Activated naive CD4-positive, alpha-beta T cell treated with anti-CD3 and anti-CD28 coated beads, Interleukin-2, amount 50 U/mL, for 24 hours (primary cell): ENCODE data around the gene TBC1D24.
"Not testable (repeated sequence)": the region's sequence is repeated elsewhere in the genome, so short reads cannot be mapped to it uniquely, and the experiment has no call there.

ENCODE experiments used
- H3K27ac Mint-ChIP-seq: one replicate; pipeline ENCODE4 v1.8.0; 2021; ENCODE audit warnings: mild to moderate bottlenecking, mixed read lengths
- H3K27me3 Mint-ChIP-seq: one replicate; pipeline ENCODE4 v1.8.0; 2021; ENCODE audit warnings: mixed read lengths
- H3K36me3 Mint-ChIP-seq: one replicate; pipeline ENCODE4 v1.8.0; 2021; ENCODE audit warnings: mixed read lengths
- H3K4me1 Mint-ChIP-seq: one replicate; pipeline ENCODE4 v1.8.0; 2021; ENCODE audit warnings: mixed read lengths
- H3K4me3 Mint-ChIP-seq: one replicate; pipeline ENCODE4 v1.8.0; 2021; ENCODE audit warnings: mild to moderate bottlenecking, mixed read lengths
- H3K9me3 Mint-ChIP-seq: one replicate; pipeline ENCODE4 v1.8.0; 2021; ENCODE audit warnings: mixed read lengths

TBC1D24 gene

GRCh38 chr16:2474877-2475412 is at the start of gene TBC1D24:
Gene TBC1D24, plus strand, starts transcription at chr16:2475127. Its CDS starts 21,022 bp downstream, at chr16:2496149.
- no peaks in the 10 kb centered on the region for H3K36me3 Mint-ChIP-seq
- peaks cover 13% of the 10 kb centered on the region for H3K27me3 Mint-ChIP-seq
- H3K27ac Mint-ChIP-seq = no peak within 1 kb of the TSS
- no peaks in the 10 kb centered on the region for H3K9me3 Mint-ChIP-seq
- H3K4me1 Mint-ChIP-seq = peaks cover 17% of the 10 kb centered on the region
- peak within 1 kb of the TSS; percentile 77 for H3K4me3 Mint-ChIP-seq

DNA sequence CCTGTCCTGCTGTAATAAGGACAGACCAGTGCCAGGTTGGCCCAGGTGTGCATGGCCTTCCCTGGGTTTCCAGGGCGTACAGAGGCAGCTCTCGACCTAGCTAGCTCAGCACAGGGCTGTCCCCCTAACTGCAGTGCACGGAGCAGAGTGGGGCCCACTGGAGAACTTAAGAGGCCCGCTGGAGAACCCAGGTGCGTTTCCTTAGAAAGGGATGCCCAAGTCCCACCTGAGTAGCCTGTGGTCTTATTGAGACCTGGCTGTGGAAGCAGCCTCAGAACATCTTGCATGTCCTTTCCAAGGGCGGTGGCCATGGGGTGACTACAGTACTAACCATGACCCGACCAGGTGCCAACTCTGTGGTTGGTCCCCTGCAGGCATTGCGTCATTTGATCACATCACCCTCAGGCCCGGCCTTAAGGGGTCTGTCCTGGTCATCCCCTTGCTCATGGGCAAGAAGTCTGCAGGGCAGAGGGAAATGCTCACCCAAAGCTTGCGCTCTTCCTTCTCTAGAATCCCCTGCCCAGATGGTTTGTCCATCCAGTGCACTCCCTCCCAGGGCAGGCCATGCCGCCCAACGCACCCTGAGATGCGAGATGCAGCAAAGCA is 49.0 kb upstream of the TBC1D24 start:
- no peak overlapping the region for H3K4me3 Mint-ChIP-seq
- peaks cover 20% of the 10 kb centered on the region for H3K4me1 Mint-ChIP-seq
- H3K9me3 Mint-ChIP-seq = no peaks in the 10 kb centered on the region
- H3K27me3 Mint-ChIP-seq = no peaks in the 10 kb centered on the region
- no peaks in the 10 kb centered on the region for H3K36me3 Mint-ChIP-seq
- no peak overlapping the region for H3K27ac Mint-ChIP-seq

- H3K36me3 Mint-ChIP-seq = no peaks in the 10 kb centered on the region
- H3K4me3 Mint-ChIP-seq = no peak overlapping the region
- no peak overlapping the region for H3K27ac Mint-ChIP-seq
- peaks cover 21% of the 10 kb centered on the region for H3K4me1 Mint-ChIP-seq
- H3K9me3 Mint-ChIP-seq = no peaks in the 10 kb centered on the region
- no peaks in the 10 kb centered on the region for H3K27me3 Mint-ChIP-seq
These were observed 48.0 kb upstream of the TBC1D24 start for GRCh38 chr16:2426941-2427361.

DNA sequence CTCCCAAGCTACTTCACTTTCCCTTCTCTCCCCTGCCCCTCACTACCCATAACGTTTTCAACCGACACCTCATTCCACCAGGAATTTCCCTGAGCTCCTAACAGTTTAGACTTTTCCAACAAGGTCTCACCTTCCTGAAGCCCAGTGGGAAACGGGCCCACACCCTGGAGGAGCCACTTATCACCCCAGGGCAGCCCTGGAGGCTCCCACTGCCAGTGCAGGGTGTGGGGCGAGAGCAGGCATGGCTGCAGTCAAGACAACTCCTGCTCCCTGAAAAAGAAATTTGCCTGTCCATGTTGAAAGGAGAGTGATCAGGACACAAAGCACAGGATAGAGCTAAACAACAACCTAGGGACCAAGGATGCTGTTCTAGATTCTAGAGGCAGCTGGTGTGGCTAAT is 47.4 kb upstream of the TBC1D24 start:
- peaks cover 21% of the 10 kb centered on the region for H3K4me1 Mint-ChIP-seq
- no peak overlapping the region for H3K27ac Mint-ChIP-seq
- H3K27me3 Mint-ChIP-seq = no peaks in the 10 kb centered on the region
- no peaks in the 10 kb centered on the region for H3K36me3 Mint-ChIP-seq
- no peaks in the 10 kb centered on the region for H3K9me3 Mint-ChIP-seq
- peak overlapping the region; percentile 87 for H3K4me3 Mint-ChIP-seq

GRCh38 chr16:2428051-2428783 is 46.7 kb upstream of the TBC1D24 start:
- Mint-ChIP-seq H3K9me3 (no peaks in the 10 kb centered on the region), H3K36me3 (no peaks in the 10 kb centered on the region), H3K27ac (peak overlapping the region; percentile 84), H3K4me3 (peak overlapping the region; percentile 87), H3K27me3 (no peaks in the 10 kb centered on the region), H3K4me1 (peaks cover 19% of the 10 kb centered on the region)

GRCh38 chr16:2428784-2429033 is 46.2 kb upstream of the TBC1D24 start:
- Mint-ChIP-seq H3K27ac (no peak overlapping the region), H3K9me3 (no peaks in the 10 kb centered on the region), H3K27me3 (no peaks in the 10 kb centered on the region), H3K4me3 (peak overlapping the region; percentile 87), H3K4me1 (peaks cover 17% of the 10 kb centered on the region), H3K36me3 (no peaks in the 10 kb centered on the region)

DNA sequence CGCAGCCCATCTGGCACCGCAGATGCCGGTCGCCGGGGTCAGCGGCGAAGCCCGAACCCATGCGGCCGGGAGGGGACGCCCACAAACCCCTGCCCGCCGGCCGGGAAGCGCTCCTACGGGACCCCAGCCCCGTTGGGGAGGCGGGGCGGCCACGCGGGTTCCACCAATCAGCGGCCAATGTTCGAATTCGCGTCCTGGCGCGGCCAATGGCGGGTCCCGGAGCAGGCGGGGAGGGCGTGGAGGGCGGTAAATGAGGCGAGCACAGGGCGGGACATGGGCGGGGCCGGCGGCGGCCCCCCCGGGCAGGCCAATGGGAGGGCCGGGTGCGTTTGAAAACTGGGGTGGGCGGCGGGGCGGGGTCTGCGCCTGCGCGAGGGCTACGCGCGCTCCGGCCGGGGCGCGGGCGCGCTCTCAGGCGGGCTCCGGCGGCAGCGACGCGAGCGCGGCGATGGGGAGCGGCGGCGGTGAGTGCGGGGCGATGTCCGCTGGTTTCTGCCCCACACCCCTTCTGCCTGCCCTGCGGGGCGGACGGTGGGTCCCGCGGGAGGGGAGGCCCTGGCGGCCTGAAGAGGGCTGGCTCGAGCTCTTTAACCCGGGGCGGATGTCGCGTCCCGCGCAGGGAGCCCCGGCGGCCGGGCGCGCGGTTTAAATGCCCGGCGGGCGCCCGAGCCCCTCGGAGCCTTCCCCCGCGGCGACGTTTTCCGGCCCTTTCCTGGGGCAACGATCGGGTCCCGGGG is 45.7 kb upstream of the TBC1D24 start, which contains the start of gene CCNF:
CCNF (plus strand) TSS at position 414 of the 737 bp plus-strand sequence; CDS start at position 449, 35 bp downstream.
- Mint-ChIP-seq H3K27me3 (no peaks in the 10 kb centered on the region), H3K9me3 (no peaks in the 10 kb centered on the region), H3K4me1 (peaks cover 17% of the 10 kb centered on the region), H3K27ac (peak within 1 kb of the TSS; percentile 84), H3K4me3 (peak within 1 kb of the TSS; percentile 93), H3K36me3 (no peaks in the 10 kb centered on the region)

DNA sequence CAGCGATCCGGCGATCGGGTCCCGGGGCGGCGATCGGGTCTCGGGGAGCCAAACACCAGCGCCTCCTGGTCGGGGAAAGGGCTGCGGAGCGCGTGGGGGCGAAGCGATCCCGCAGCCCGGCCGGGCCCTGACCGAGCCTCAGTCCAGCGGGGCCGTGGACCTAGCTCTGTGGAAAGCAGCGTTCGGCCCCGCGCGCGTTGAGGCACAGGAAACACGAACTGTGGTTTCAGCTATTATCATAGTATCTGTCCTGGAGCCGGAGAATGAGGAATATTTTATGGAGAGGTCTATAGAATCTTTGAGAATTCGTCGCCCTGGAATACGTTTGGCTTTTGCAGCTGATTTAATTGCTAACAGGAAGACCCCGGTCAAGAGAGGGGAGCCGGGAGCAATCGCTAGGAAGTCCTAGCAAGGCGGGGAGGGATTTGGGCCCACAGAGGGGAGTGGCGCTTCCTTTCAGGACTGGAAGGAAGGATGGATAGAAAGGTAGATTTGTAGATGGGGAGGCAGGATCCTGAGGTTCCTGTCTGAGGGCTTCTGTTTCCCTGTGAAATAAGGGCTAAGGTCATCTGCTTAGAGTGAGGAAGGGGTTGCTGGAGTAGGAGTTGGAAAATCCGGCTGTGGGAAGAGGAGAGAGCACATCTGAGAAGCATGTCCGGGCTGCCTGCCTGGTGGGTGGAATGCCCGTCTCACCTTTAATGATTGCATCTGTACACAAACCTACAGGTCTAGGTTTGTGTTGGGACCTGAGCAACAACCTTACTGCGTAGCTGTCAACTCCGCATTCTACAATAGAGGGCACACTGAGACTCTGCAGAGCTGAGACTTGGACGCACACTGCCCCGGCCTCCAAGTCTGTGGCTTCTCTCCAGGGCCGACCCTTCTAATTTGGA is 44.9 kb upstream of the TBC1D24 start:
- Mint-ChIP-seq H3K4me1 (peaks cover 17% of the 10 kb centered on the region), H3K27ac (peak overlapping the region; percentile 42), H3K4me3 (peak overlapping the region; percentile 93), H3K27me3 (no peaks in the 10 kb centered on the region), H3K9me3 (no peaks in the 10 kb centered on the region), H3K36me3 (no peaks in the 10 kb centered on the region)

DNA sequence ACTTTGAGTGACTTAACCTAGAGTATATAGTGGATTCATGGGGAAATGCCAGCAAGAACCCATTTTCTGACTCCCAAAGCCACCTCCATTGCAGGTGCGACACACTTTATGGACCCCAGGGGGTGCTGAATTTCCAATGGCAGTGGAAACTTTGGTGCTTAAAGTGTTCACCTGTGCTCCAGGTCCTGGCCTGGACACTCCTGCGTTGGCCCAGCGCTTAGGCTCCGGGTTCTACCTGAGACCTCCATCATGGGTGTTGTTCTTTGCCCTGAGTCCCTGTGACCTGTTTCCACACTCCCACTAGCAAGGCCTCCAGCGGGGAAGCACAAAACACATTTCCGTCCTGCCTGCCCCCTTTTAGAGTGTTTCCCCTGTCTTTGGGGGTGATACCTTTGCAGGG is 42.6 kb upstream of the TBC1D24 start:
- H3K4me3 Mint-ChIP-seq = no peak overlapping the region
- no peak overlapping the region for H3K27ac Mint-ChIP-seq
- H3K36me3 Mint-ChIP-seq = peaks cover 3% of the 10 kb centered on the region
- H3K4me1 Mint-ChIP-seq = peaks cover 17% of the 10 kb centered on the region
- H3K9me3 Mint-ChIP-seq = no peaks in the 10 kb centered on the region
- no peaks in the 10 kb centered on the region for H3K27me3 Mint-ChIP-seq

DNA sequence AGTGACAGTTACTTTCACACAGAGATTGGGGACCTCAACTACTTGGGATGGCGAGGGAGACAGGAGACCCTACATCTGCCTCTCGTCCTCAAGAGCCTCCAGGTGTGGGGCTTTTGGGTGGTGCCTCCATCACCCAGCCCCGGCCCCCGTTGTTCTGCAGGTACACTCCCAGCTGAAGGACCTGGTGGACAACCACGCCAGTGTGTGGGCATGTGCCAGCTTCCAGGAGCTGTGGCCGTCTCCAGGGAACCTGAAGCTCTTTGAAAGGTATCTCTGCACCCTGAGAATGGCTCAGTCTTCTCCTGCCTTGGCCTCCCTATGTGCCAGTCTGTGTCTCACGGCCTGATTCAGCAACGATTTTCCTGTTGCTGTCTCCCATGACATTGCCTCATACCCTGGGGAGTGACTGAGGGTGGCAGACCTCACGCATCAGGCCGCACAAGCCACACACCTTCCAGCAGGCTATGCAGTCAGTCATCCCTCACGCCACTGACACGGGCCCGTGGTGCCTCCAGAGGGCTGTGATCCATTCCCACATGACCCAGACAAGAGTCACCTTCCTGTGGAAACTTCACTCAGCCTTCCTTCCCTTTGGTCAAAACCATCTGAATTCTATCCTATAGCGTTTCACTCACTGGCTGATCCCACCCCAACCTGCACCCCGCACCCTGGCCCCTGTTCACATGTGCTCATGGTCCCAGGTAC is 42.0 kb upstream of the TBC1D24 start:
- H3K27me3 Mint-ChIP-seq = no peaks in the 10 kb centered on the region
- H3K36me3 Mint-ChIP-seq = peaks cover 3% of the 10 kb centered on the region
- H3K9me3 Mint-ChIP-seq = no peaks in the 10 kb centered on the region
- H3K27ac Mint-ChIP-seq = no peak overlapping the region
- H3K4me1 Mint-ChIP-seq = peaks cover 17% of the 10 kb centered on the region
- no peak overlapping the region for H3K4me3 Mint-ChIP-seq

GRCh38 chr16:2435236-2435635 is 39.7 kb upstream of the TBC1D24 start:
- not testable (repeated sequence) for H3K9me3 Mint-ChIP-seq, H3K27ac Mint-ChIP-seq, H3K27me3 Mint-ChIP-seq, H3K36me3 Mint-ChIP-seq, H3K4me3 Mint-ChIP-seq
- peaks cover 15% of the 10 kb centered on the region for H3K4me1 Mint-ChIP-seq

DNA sequence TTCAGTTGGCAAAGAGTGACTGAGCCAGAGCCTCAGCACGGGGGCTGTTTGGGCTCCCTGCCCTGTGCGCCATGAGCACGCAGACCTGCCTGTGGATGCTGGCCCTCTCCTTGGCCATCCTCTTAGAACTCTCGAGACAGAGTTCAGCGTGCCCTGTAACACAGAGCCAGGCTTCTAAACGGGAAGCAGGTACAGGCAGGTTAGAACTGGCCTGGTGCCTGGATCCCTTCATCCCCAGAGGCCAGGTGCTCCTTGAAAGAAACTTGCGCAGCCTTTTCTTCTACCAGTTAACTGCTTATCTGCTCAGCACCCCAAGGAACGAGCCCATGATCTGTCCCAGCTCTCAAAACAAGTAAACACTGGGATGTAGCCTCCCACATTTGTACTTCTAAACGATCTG is 38.8 kb upstream of the TBC1D24 start:
- H3K9me3 Mint-ChIP-seq = no peaks in the 10 kb centered on the region
- H3K36me3 Mint-ChIP-seq = peaks cover 3% of the 10 kb centered on the region
- H3K27ac Mint-ChIP-seq = no peak overlapping the region
- H3K4me1 Mint-ChIP-seq = peaks cover 8% of the 10 kb centered on the region
- no peak overlapping the region for H3K4me3 Mint-ChIP-seq
- no peaks in the 10 kb centered on the region for H3K27me3 Mint-ChIP-seq

DNA sequence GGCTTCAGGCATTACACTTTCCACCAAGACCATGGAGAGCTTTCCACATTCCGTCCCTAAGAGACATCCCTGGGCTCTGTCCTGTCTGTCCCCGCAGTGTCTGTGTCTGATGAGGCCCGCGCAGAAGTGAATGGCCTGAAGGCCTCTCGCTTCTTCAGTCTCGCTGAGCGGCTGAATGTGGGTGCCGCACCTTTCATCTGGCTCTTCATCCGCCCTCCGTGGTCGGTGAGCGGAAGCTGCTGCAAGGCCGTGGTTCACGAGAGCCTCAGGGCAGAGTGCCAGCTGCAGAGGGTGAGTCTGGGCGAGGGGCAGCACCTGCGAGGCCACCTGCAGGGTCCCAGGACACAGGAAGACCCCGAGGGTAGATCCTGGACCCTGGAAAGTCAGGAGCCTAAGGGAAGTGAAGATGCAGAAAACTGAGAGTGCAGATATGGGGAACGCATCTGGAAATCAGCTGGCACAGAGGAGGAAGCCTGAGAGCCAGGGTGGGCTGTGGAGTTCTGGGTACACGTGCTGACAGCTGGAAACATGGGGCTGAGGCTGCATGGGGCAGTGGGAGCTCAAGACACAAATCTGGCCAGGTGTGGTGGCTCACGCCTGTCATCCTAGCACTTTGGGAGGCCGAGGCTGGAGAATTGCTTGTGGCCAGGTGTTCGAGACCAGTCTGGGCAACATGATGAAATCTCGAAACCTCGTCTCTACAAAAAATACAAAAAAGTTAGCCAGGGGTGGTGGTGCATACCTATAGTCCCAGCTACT is 37.7 kb upstream of the TBC1D24 start:
- Mint-ChIP-seq H3K9me3 (no peaks in the 10 kb centered on the region), H3K27me3 (no peaks in the 10 kb centered on the region), H3K36me3 (peaks cover 3% of the 10 kb centered on the region), H3K4me1 (peaks cover 8% of the 10 kb centered on the region), H3K4me3 (no peak overlapping the region), H3K27ac (no peak overlapping the region)

GRCh38 chr16:2438121-2438520 is 36.8 kb upstream of the TBC1D24 start:
- Mint-ChIP-seq H3K27ac (no peak overlapping the region), H3K27me3 (no peaks in the 10 kb centered on the region), H3K4me1 (peaks cover 8% of the 10 kb centered on the region), H3K9me3 (no peaks in the 10 kb centered on the region), H3K36me3 (peaks cover 3% of the 10 kb centered on the region), H3K4me3 (no peak overlapping the region)
